ENCODE data around the gene ENTPD8. TPM values are rescaled to one million over a fixed set of nuclear protein-coding genes. Genes with fewer than 3 reads are reported as not detected.
A peak's percentile ranks its signal among the peaks of the same experiment; 100 is the strongest.

ENTPD8 gene
- polyA plus RNA-seq, 2 donors, result 0.04 to 0.05 TPM

DNA sequence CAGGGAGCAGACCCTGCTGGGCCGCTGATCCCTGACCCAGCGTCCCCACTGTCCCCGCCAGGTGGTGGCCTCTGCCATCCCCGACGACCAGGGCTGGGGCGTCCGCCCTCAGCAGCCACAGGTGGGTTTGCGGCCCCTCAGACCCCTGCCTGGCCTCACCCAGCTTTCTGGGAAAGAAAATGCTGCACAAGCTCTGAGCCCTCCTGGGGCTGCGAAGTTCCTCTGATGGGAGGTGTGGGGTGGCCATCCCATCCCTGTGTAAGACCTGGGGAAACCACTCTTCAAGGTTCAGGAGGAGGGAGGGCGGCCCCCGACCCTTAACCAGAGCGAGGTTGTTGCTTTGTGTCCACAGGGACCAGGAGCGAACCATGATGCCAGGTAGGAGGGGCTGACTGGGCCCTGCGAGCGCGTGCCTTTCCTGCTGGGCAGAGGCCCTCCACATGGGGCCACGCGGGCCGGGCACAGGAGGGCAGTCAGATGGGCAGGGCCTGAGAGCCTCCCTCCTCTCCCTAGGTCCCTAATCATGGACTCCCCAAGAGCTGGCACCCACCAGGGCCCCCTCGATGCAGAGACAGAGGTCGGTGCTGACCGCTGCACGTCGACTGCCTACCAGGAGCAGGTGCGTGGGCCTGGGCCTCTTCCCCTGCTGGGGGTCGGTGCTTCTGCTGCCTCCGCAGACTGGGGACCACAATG lies 10.3 kb downstream of the ENTPD8 start:
- Histone ChIP-seq H3K36me3 (ENCODE audit: control insufficient read depth in 2 of 2, insufficient read depth in 2 of 2, low read length in 1 of 2) (peaks cover 0 to 3% of the 10 kb centered on the region in 2 donors), H3K4me1 (ENCODE audit: control insufficient read depth in 2 of 2, insufficient read depth in 2 of 2, low read length in 1 of 2) (no peaks in the 10 kb centered on the region), H3K4me3 (ENCODE audit: low read depth in 1 of 2, low read length in 2 of 2) (no peak overlapping the region), H3K27ac (ENCODE audit: low read depth in 2 of 2, low read length in 1 of 2) (no peak overlapping the region), H3K27me3 (ENCODE audit: control insufficient read depth in 1 of 2, insufficient read depth in 2 of 2, low read length in 2 of 2) (no peaks in the 10 kb centered on the region), H3K9me3 (ENCODE audit: control insufficient read depth in 2 of 2, insufficient read depth in 1 of 2, low read depth in 1 of 2, low read length in 1 of 2) (no peaks in the 10 kb centered on the region)
- WGBS, 2 donors, result 82% methylated on average over 27 of the region's 27 CpGs

DNA sequence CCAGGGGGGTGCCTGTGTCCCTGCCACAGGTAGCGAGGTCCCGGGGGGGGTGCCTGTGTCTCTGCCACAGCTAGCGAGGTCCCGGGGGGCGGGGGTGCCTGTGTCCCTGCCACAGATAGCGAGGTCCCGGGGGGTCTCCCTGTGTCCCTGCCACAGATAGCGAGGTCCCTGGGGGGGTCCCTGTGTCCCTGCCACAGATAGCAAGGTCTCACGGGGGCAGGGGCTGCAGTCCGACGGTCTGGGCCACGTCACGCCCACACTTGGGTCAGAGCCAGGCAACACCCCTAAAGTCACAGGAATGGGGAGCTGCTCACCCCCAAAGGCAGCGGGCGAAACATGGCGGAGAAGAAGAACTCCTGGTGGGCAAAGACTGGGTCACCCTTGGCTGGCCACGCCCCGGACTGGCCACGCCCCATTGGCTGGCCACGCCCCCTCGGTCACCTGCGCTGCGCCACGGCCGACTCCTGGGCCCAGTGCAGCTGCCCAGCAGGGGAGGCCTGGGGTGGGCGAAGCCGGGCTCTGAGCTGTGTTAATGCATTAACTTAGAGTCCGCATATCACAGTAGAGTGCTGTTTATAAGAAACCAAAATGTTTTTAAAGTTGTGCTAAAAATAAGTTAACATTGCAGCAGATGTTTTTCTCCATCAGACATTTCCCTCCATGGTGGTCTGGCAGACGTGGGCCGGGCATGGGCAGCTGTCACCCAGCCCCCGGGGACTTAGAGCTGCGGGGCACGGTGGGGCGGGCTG lies 11.0 kb downstream of the ENTPD8 start:
- no peaks in the 10 kb centered on the region for H3K9me3 ChIP-seq (ENCODE audit: control insufficient read depth in 2 of 2, insufficient read depth in 1 of 2, low read depth in 1 of 2, low read length in 1 of 2)
- WGBS, 2 donors, result 57% methylated on average over 28 to 34 of the region's 34 CpGs
- H3K27me3 ChIP-seq (ENCODE audit: control insufficient read depth in 1 of 2, insufficient read depth in 2 of 2, low read length in 2 of 2), result no peaks in the 10 kb centered on the region
- peaks cover 0 to 3% of the 10 kb centered on the region in 2 donors for H3K36me3 ChIP-seq (ENCODE audit: control insufficient read depth in 2 of 2, insufficient read depth in 2 of 2, low read length in 1 of 2)
- no peak overlapping the region for H3K4me3 ChIP-seq (ENCODE audit: low read depth in 1 of 2, low read length in 2 of 2)
- H3K27ac ChIP-seq (ENCODE audit: low read depth in 2 of 2, low read length in 1 of 2), result no peak overlapping the region
- H3K4me1 ChIP-seq (ENCODE audit: control insufficient read depth in 2 of 2, insufficient read depth in 2 of 2, low read length in 1 of 2), result no peaks in the 10 kb centered on the region

DNA sequence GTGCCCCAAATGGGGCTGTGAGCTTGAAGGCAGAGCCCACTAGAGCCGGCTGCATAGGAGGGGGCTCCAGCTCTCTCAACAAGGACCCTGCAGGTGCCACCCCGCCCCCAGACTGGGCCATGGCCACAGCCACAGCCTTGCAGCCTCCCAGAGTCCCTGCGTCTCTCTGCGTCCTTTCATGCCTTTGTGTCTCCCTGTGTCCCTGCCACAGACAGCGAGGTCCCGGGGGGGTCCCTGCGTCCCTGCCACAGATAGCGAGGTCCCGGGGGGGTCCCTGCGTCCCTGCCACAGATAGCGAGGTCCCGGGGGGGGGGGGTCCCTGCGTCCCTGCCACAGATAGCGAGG lies 11.6 kb downstream of the ENTPD8 start:
- Histone ChIP-seq H3K36me3 (ENCODE audit: control insufficient read depth in 2 of 2, insufficient read depth in 2 of 2, low read length in 1 of 2) (peaks cover 0 to 3% of the 10 kb centered on the region in 2 donors), H3K27me3 (ENCODE audit: control insufficient read depth in 1 of 2, insufficient read depth in 2 of 2, low read length in 2 of 2) (no peaks in the 10 kb centered on the region), H3K4me3 (ENCODE audit: low read depth in 1 of 2, low read length in 2 of 2) (no peak overlapping the region), H3K9me3 (ENCODE audit: control insufficient read depth in 2 of 2, insufficient read depth in 1 of 2, low read depth in 1 of 2, low read length in 1 of 2) (no peaks in the 10 kb centered on the region), H3K4me1 (ENCODE audit: control insufficient read depth in 2 of 2, insufficient read depth in 2 of 2, low read length in 1 of 2) (peaks cover 0 to 5% of the 10 kb centered on the region in 2 donors), H3K27ac (ENCODE audit: low read depth in 2 of 2, low read length in 1 of 2) (no peak overlapping the region)
- WGBS, 2 donors, result 84 to 85% methylated on average over 14 of the region's 14 CpGs

DNA sequence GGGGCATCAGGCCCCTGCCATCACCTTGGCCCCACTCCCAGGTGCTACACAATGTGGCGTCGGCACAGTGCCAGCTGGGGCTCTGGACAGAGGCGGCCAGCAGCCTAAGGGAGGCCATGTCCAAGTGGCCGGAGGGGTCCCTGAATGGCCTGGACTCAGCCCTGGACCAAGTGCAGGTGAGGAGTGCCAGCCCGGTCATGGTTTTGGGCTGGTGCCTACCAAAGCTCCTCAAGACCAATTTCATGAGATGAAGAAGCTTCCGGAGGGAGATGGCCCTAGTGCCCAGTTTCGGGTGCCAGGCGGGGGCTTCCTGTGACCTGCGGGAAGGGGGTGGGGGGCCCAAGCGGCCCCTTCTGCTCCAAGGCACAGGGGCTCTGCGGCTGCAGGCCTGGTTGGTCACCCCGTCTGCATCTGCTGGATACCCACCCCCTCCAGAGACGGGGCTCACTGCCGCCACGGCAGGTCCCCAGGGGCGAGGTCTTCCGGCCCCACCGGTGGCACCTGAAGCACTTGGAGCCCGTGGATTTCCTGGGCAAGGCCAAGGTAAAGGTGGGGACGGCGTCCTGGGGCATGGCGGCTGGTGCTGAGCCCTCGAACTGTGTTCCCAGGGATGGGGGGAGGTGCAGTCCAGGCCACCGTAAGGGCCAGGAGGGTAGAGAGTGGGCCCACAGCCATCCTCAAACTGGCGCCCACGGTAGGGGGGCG lies 12.2 kb downstream of the ENTPD8 start:
- no peaks in the 10 kb centered on the region for H3K9me3 ChIP-seq (ENCODE audit: control insufficient read depth in 2 of 2, insufficient read depth in 1 of 2, low read depth in 1 of 2, low read length in 1 of 2)
- peaks cover 2 to 6% of the 10 kb centered on the region in 2 donors for H3K4me1 ChIP-seq (ENCODE audit: control insufficient read depth in 2 of 2, insufficient read depth in 2 of 2, low read length in 1 of 2)
- H3K4me3 ChIP-seq (ENCODE audit: low read depth in 1 of 2, low read length in 2 of 2), result no peak overlapping the region
- H3K27me3 ChIP-seq (ENCODE audit: control insufficient read depth in 1 of 2, insufficient read depth in 2 of 2, low read length in 2 of 2), result no peaks in the 10 kb centered on the region
- peaks cover 0 to 3% of the 10 kb centered on the region in 2 donors for H3K36me3 ChIP-seq (ENCODE audit: control insufficient read depth in 2 of 2, insufficient read depth in 2 of 2, low read length in 1 of 2)
- 78 to 80% methylated on average over 25 to 27 of the region's 27 CpGs for WGBS, 2 donors
- no peak overlapping the region for H3K27ac ChIP-seq (ENCODE audit: low read depth in 2 of 2, low read length in 1 of 2)

DNA sequence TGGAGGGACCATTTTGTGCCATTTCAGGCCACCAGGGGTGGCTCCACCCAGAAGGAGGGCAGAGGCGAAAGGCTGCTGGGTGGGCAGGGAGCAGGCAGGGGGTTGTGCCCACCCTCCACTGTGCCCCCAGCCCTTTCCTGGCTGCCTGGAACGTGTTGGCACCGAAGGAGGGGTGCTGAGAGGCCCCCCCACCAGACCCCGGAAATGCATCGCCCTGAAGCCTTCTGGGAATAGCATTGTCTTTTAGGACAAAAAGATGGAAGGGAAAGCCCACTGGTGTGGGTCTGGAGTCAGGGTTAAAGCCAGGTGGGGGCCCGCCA lies 12.9 kb downstream of the ENTPD8 start:
- 71 to 73% methylated on average over 5 to 6 of the region's 6 CpGs for WGBS, 2 donors
- Histone ChIP-seq H3K9me3 (ENCODE audit: control insufficient read depth in 2 of 2, insufficient read depth in 1 of 2, low read depth in 1 of 2, low read length in 1 of 2) (no peaks in the 10 kb centered on the region), H3K27ac (ENCODE audit: low read depth in 2 of 2, low read length in 1 of 2) (no peak overlapping the region), H3K4me1 (ENCODE audit: control insufficient read depth in 2 of 2, insufficient read depth in 2 of 2, low read length in 1 of 2) (peaks cover 2 to 7% of the 10 kb centered on the region in 2 donors), H3K4me3 (ENCODE audit: low read depth in 1 of 2, low read length in 2 of 2) (no peak overlapping the region), H3K36me3 (ENCODE audit: control insufficient read depth in 2 of 2, insufficient read depth in 2 of 2, low read length in 1 of 2) (peaks cover 0 to 3% of the 10 kb centered on the region in 2 donors), H3K27me3 (ENCODE audit: control insufficient read depth in 1 of 2, insufficient read depth in 2 of 2, low read length in 2 of 2) (no peaks in the 10 kb centered on the region)

DNA sequence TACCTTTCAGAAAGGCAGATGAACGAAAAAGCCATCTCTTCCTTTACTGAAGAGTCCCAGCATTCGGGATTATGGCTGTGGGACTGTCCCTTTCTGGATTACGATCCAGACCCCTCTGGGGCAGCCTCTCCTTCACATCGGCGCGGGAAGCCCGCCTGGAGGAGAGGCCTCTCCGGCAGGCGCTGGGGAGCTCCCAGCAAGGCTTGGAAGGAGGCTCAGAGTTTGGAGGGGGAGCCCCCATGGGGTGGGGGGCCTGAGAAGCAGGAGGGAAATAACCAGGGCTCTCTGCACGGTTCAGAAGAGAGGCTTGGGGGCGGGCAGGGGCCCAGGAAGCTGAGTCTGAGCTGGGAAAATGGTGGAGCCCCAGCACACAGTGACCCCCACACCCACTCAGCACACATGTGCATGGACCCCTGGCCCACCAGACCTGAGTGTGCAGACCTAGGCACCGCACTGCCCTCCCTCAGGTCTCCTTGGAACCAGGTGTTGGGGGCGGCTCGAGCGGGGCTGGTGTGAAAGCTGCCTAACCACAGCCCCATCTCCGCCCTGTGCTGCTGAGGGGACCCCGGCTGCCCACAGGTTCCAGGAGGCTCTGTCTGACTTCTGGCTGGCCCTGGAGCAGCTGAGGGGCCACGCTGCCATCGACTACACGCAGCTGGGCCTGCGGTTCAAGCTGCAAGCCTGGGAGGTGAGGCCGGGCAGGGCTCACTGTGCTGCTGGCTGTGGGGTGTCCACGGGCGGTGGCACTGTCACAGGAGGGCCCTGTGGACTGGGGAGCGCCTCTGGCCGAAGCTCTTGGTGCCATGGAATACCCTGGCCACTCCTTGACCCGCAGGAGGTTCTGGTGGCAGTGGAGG lies 13.5 kb downstream of the ENTPD8 start:
- Histone ChIP-seq H3K4me3 (ENCODE audit: low read depth in 1 of 2, low read length in 2 of 2) (no peak overlapping the region), H3K27me3 (ENCODE audit: control insufficient read depth in 1 of 2, insufficient read depth in 2 of 2, low read length in 2 of 2) (no peaks in the 10 kb centered on the region), H3K27ac (ENCODE audit: low read depth in 2 of 2, low read length in 1 of 2) (no peak overlapping the region), H3K36me3 (ENCODE audit: control insufficient read depth in 2 of 2, insufficient read depth in 2 of 2, low read length in 1 of 2) (peaks cover 0 to 3% of the 10 kb centered on the region in 2 donors), H3K9me3 (ENCODE audit: control insufficient read depth in 2 of 2, insufficient read depth in 1 of 2, low read depth in 1 of 2, low read length in 1 of 2) (no peaks in the 10 kb centered on the region), H3K4me1 (ENCODE audit: control insufficient read depth in 2 of 2, insufficient read depth in 2 of 2, low read length in 1 of 2) (peaks cover 2 to 7% of the 10 kb centered on the region in 2 donors)
- 82 to 90% methylated on average over 26 to 27 of the region's 27 CpGs for WGBS, 2 donors

DNA sequence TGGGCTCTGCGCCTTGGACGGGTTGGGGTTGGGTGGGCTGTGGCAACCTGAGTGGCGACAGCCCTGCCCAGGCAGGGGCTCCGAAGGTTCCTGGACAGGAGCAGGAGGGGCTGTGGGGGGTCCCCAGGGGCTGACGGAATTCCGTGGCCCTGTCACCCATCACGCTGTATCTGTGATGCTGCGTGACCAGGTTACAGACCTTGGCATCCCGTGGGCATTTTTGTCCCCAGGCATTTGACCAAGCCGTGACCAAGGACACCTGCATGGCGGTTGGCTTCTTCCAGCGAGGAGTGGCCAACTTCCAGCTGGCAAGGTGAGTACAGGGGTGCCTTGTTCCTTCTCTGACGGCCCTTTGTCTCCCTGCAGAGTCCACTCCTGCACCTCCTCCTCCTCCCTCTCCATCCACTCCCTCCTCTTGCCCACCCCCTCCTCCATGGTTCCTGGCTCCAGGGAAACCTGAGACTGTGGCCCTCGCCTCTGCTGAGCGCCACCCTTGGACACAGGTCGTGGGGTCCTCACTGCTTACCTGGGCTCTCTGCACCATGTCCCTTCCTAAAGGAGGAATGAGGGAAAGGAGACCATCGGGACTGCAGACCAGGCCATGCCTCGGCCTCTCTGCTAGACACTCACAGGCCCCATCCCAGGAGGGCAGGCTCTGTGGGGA lies 15.0 kb downstream of the ENTPD8 start:
- 83% methylated on average over 18 of the region's 18 CpGs for WGBS, 2 donors
- Histone ChIP-seq H3K27me3 (ENCODE audit: control insufficient read depth in 1 of 2, insufficient read depth in 2 of 2, low read length in 2 of 2) (no peaks in the 10 kb centered on the region), H3K9me3 (ENCODE audit: control insufficient read depth in 2 of 2, insufficient read depth in 1 of 2, low read depth in 1 of 2, low read length in 1 of 2) (no peaks in the 10 kb centered on the region), H3K4me1 (ENCODE audit: control insufficient read depth in 2 of 2, insufficient read depth in 2 of 2, low read length in 1 of 2) (peaks cover 2 to 7% of the 10 kb centered on the region in 2 donors), H3K36me3 (ENCODE audit: control insufficient read depth in 2 of 2, insufficient read depth in 2 of 2, low read length in 1 of 2) (peaks cover 0 to 3% of the 10 kb centered on the region in 2 donors), H3K4me3 (ENCODE audit: low read depth in 1 of 2, low read length in 2 of 2) (no peak overlapping the region), H3K27ac (ENCODE audit: low read depth in 2 of 2, low read length in 1 of 2) (no peak overlapping the region)

DNA sequence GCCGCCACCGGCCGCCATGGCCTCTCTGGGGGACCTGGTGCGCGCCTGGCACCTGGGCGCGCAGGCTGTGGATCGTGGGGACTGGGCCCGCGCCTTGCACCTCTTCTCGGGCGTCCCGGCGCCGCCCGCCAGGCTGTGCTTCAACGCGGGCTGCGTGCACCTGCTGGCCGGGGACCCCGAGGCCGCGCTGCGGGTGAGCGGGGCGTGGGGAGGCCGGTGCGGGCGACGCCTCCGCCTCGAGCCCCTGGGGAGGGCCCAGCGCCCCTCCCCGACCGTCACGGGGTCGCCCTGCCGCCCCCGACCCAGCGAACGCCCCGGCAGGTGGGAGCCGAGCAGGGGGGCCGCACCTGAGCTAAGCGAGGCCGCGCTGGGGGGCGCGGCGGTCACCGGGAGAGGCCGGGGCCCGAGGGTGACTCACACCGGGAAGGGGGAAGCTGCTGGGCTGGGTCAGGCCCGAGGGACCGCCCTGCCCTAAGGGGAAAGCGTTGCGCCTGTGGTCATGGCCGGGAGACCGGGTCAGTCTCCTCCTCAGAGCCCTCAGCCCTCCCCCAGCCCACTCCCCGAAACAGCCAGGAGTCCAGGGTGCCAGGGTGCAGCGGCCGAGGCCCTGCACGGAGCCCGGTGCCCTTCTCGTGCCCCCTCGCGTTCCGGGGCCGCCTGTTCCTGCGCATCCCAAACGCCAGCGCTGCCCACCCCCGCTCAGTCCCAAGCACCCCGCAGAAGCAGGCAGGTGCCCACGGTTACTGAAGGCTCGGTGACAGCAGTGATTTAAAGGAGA lies 17.5 kb downstream of the ENTPD8 start:
- peak overlapping the region; percentile 72 to 88 for H3K27ac ChIP-seq (ENCODE audit: low read depth in 2 of 2, low read length in 1 of 2)
- 9 to 11% methylated on average over 43 to 77 of the region's 77 CpGs for WGBS, 2 donors
- H3K4me1 ChIP-seq (ENCODE audit: control insufficient read depth in 2 of 2, insufficient read depth in 2 of 2, low read length in 1 of 2), result peaks cover 2 to 7% of the 10 kb centered on the region in 2 donors
- H3K9me3 ChIP-seq (ENCODE audit: control insufficient read depth in 2 of 2, insufficient read depth in 1 of 2, low read depth in 1 of 2, low read length in 1 of 2), result no peaks in the 10 kb centered on the region
- peaks cover 0 to 3% of the 10 kb centered on the region in 2 donors for H3K36me3 ChIP-seq (ENCODE audit: control insufficient read depth in 2 of 2, insufficient read depth in 2 of 2, low read length in 1 of 2)
- peak overlapping the region; percentile 78 to 85 for H3K4me3 ChIP-seq (ENCODE audit: low read depth in 1 of 2, low read length in 2 of 2)
- no peaks in the 10 kb centered on the region for H3K27me3 ChIP-seq (ENCODE audit: control insufficient read depth in 1 of 2, insufficient read depth in 2 of 2, low read length in 2 of 2)
